Body of pancreas (tissue), 4 donors: ENCODE data around the gene HDAC1. TPM values are rescaled to one million over a fixed set of nuclear protein-coding genes. Genes with fewer than 3 reads are reported as not detected.

Experiments
- ATAC-seq: fragments of 150-250 bp; one replicate; pipeline ENCODE4 v1.9.1; 2016
- DNase-seq, 4 donors: peaks; one replicate each; pipeline ENCODE4 v3.0.0-alpha.2; 2019
- H3K27ac ChIP-seq, 4 donors: fragments of 200-600 bp; sonication (generic); 1 replicate in 3 of 4; 2 replicates in 1 of 4; pipeline versions ENCODE4 v1.5.1 to v1.6.1; 2016 to 2019; ENCODE audit warnings: mild to moderate bottlenecking in 1 of 4, mixed read lengths in 1 of 4, moderate library complexity in 1 of 4
- H3K27me3 ChIP-seq, 2 donors: fragments of 200-600 bp; sonication (generic); one replicate each; pipeline ENCODE4 v1.6.0; 2016; ENCODE audit warnings: mild to moderate bottlenecking in 1 of 2
- H3K36me3 ChIP-seq, 2 donors: fragments of 200-600 bp; sonication (generic); replicated peaks in 1 of 2; 2 replicates each; pipeline ENCODE4 v1.5.1; 2016; ENCODE audit warnings: low read depth in 2 of 2; ENCODE audit not compliant: insufficient read depth in 1 of 2
- H3K4me1 ChIP-seq: fragments of 200-600 bp; sonication (generic); one replicate; pipeline ENCODE4 v1.6.0; 2016
- H3K4me3 ChIP-seq, 2 donors: fragments of 200-600 bp; sonication (generic); 1 replicate in 1 of 2; 2 replicates in 1 of 2; pipeline ENCODE4 v1.5.1; 2016 to 2019
- H3K9me3 ChIP-seq, 3 donors: fragments of 200-600 bp; sonication (generic); 1 replicate in 2 of 3; 2 replicates in 1 of 3; pipeline ENCODE4 v1.5.1; 2016
- POLR2A ChIP-seq, 3 donors: fragments of 450-650 bp; IDR thresholded peaks; one replicate each; pipeline ENCODE4 v1.6.1; 2016; ENCODE audit warnings: antibody characterized with exemption in 3 of 3, mild to moderate bottlenecking in 2 of 3
- WGBS, 2 donors: methylation state at CpG; one replicate each; pipeline ENCODE4 v1.1.5; 2017; 5-methylcytosine and 5-hydroxymethylcytosine counted together
- intact Hi-C: fragments of 100-400 bp; cut with DNase I; formaldehyde crosslinking; loops from one replicate; pipeline ENCODE4 v1.15.1; 2023
- total RNA-seq, 2 donors: library from RNA; depleted of rRNA; stranded (reverse); fragments of >200 nt; gene quantifications; one replicate each; pipeline ENCODE4 v1.1.0, GENCODE V29; 2016
- TF ChIP-seq, protein P1 (sequence below), 7 experiments: fragments of 450-650 bp in 4 of 7; fragments of 200-600 bp in 3 of 7; sonication (generic) in 3 of 7; IDR thresholded peaks; one replicate each; pipeline ENCODE4 v1.5.1; 2016 to 2019; ENCODE audit warnings: antibody characterized with exemption in 7 of 7

HDAC1 gene
- total RNA-seq, 2 donors from 2014 or later = 32.7 to 50.4 TPM

- ATAC-seq (no peak), DNase-seq (no peak)
- Histone ChIP-seq H3K4me1 (no peaks in the 10 kb centered on the region), H3K27me3 (no peaks in the 10 kb centered on the region), H3K4me3 (no peak overlapping the region), H3K27ac (no peak overlapping the region), H3K36me3 (no peaks in the 10 kb centered on the region), H3K9me3 (no peaks in the 10 kb centered on the region)
- TF ChIP-seq POLR2A (IDR thresholded peaks at IDR 0.05) = no peak
- TF ChIP-seq, protein P1, sequence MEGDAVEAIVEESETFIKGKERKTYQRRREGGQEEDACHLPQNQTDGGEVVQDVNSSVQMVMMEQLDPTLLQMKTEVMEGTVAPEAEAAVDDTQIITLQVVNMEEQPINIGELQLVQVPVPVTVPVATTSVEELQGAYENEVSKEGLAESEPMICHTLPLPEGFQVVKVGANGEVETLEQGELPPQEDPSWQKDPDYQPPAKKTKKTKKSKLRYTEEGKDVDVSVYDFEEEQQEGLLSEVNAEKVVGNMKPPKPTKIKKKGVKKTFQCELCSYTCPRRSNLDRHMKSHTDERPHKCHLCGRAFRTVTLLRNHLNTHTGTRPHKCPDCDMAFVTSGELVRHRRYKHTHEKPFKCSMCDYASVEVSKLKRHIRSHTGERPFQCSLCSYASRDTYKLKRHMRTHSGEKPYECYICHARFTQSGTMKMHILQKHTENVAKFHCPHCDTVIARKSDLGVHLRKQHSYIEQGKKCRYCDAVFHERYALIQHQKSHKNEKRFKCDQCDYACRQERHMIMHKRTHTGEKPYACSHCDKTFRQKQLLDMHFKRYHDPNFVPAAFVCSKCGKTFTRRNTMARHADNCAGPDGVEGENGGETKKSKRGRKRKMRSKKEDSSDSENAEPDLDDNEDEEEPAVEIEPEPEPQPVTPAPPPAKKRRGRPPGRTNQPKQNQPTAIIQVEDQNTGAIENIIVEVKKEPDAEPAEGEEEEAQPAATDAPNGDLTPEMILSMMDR (IDR thresholded peaks at IDR 0.05) = no peak
- WGBS, 2 donors = 92 to 96% methylated on average over 9 of the region's 9 CpGs
- intact Hi-C loops = no loop called here
Measured at GRCh38 chr1:32265846-32266245, 26.0 kb upstream of the HDAC1 start.

DNA sequence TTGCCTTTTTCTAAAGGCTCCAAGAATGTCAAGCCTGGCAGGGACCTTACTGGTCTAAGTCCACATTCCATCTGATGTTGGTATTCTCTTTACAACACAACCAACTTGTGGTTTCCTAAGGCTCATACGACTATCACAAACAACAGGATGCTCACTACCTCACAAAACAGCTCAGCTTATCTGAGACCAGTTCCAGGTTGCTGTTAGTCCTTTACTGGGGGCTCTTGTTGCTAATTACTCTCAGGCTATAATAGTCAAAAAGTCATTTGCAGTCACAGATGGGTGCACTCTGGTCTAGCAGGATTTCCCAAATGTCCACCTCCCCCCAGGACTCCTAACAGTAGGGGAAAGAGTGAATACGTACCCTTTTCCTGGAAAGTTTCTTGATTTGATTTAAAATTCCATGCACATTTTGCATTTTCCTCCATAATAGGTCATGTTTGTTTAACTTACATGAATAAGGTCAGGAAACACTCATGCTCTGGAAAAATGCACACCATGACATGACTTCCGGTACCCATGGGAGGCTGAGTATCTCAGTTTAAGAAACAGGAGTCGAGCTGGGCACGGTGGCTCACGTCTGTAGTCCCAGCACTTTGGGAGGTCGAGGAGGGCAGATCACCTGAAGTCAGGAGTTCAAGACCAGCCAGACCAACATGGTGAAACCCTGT lies 24.8 kb upstream of the HDAC1 start:
- H3K27ac ChIP-seq = no peak overlapping the region
- no peaks in the 10 kb centered on the region for H3K4me1 ChIP-seq
- ATAC-seq (no peak), DNase-seq (no peak)
- H3K9me3 ChIP-seq = no peaks in the 10 kb centered on the region
- intact Hi-C loops = no loop called here
- WGBS, 2 donors = 69 to 84% methylated on average over 7 of the region's 7 CpGs
- no peak for TF ChIP-seq POLR2A (IDR thresholded peaks at IDR 0.05)
- TF ChIP-seq, protein P1 (IDR thresholded peaks at IDR 0.05) = no peak
- H3K4me3 ChIP-seq = no peak overlapping the region
- no peaks in the 10 kb centered on the region for H3K27me3 ChIP-seq
- H3K36me3 ChIP-seq = no peaks in the 10 kb centered on the region

- intact Hi-C loops = no loop called here
- Histone ChIP-seq H3K9me3 (no peaks in the 10 kb centered on the region), H3K4me3 (no peak overlapping the region), H3K27me3 (no peaks in the 10 kb centered on the region), H3K4me1 (no peaks in the 10 kb centered on the region), H3K27ac (no peak overlapping the region), H3K36me3 (no peaks in the 10 kb centered on the region)
- TF ChIP-seq, protein P1 (IDR thresholded peaks at IDR 0.05) = no peak
- no peak for TF ChIP-seq POLR2A (IDR thresholded peaks at IDR 0.05)
- no peak for ATAC-seq
- no peak for DNase-seq
Measured at GRCh38 chr1:32269744-32270143, 22.1 kb upstream of the HDAC1 start.

DNA sequence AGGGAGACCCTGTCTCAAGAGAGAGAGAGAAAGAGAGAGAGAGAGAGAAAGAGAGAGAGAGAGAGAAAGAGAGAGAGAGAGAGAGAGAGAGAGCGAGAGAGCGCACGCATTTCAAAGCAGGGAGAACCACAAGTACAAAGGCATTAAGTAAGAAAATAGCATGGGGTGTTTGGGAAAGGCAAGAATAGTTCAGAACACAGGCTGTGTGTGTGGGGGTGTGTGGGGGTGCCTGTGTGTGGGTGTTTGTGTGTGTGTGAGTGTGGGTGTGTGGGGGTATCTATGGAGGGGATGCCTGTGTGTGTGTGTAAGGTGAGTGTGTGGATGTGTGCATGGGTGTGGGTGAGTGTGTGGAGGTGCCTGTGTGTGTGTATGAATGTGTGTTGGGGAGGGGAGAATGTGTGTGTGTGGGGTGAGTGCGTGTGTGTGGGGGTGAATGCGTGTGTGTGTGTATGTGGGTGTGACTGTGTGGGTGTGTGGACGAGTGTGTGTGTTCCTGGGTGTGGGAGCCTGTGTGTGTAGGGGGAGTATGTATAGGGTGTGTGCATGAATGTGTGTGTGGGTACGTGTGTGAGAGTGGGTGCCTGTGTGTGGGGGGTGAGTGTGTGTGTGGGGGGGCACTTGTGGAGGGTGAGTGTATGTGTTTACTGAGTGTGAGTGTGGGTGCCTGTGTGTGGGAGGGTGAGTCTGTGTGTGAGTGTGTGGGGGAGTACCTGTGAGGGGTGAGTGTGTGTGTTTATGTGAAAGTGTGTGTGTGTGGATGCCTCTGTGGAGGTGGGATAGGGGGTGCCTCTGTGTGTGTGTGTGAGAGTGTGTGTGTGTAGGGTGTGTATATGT lies 19.1 kb upstream of the HDAC1 start:
- ATAC-seq (no peak), DNase-seq (no peak)
- H3K27me3 ChIP-seq = peaks cover 0 to 14% of the 10 kb centered on the region in 2 donors
- intact Hi-C loops = no loop called here
- TF ChIP-seq, protein P1 (IDR thresholded peaks at IDR 0.05) = no peak
- no peak for TF ChIP-seq POLR2A (IDR thresholded peaks at IDR 0.05)
- H3K9me3 ChIP-seq = no peaks in the 10 kb centered on the region
- no peaks in the 10 kb centered on the region for H3K36me3 ChIP-seq
- H3K27ac ChIP-seq = no peak overlapping the region
- H3K4me1 ChIP-seq = peaks cover 5% of the 10 kb centered on the region
- WGBS, 2 donors = 74 to 81% methylated on average over 7 of the region's 7 CpGs
- H3K4me3 ChIP-seq = no peak overlapping the region
